Upper lobe of right lung (tissue), 1 donor: Measurements from ENCODE around the gene LAT. TPM values are rescaled to one million over a fixed set of nuclear protein-coding genes. Genes with fewer than 3 reads are reported as not detected.
A peak's percentile ranks its signal among the peaks of the same experiment; 100 is the strongest.

ENCODE experiments used
- ATAC-seq: fragments of 200-7000 bp; cut with Tn5 transposase; one replicate; pipeline ENCODE4 v1.9.1; 2020; ENCODE audit warnings: mild to moderate bottlenecking, moderate library complexity
- DNase-seq: peaks from one replicate; pipeline ENCODE4 v3.0.0-alpha.2; 2020
- H3K27ac ChIP-seq: fragments of 200-600 bp; one replicate; pipeline ENCODE4 v1.8.0; 2022
- H3K27me3 ChIP-seq: fragments of 200-600 bp; one replicate; pipeline ENCODE4 v1.8.0; 2022; ENCODE audit warnings: mild to moderate bottlenecking
- H3K36me3 ChIP-seq: fragments of 200-600 bp; one replicate; pipeline ENCODE4 v1.8.0; 2022
- H3K4me1 ChIP-seq: fragments of 200-600 bp; one replicate; pipeline ENCODE4 v1.8.0; 2022
- H3K4me3 ChIP-seq: fragments of 200-600 bp; one replicate; pipeline ENCODE4 v1.8.0; 2022; ENCODE audit warnings: mild to moderate bottlenecking
- H3K9me3 ChIP-seq: fragments of 200-600 bp; one replicate; pipeline ENCODE4 v1.8.0; 2022
- CTCF ChIP-seq: fragments of 200-600 bp; IDR thresholded peaks from one replicate; pipeline ENCODE4 v1.8.0; 2022; ENCODE audit warnings: antibody characterized with exemption
- intact Hi-C: fragments of 100-400 bp; cut with DNase I; formaldehyde crosslinking; loops from one replicate; pipeline ENCODE4 v1.11.0; 2022
- total RNA-seq: library from RNA; stranded (reverse); fragmentation: NEBNext Ultra II Directional; extraction: Animal tissue kit (Norgen Biotek cat#: 25700); gene quantifications from one replicate; pipeline ENCODE4 v1.2.1, GENCODE V29; 2021
- donor health status: DM: no; HTN: yes; CAD: no; lungs with severe emphysema.

Gene LAT
- total RNA-seq, 1 donor from 2014 or later, result 13.4 TPM

- no peak for TF ChIP-seq CTCF
- H3K27ac ChIP-seq, result peak overlapping the region; percentile 12
- H3K4me1 ChIP-seq, result peaks cover 10% of the 10 kb centered on the region
- no peaks in the 10 kb centered on the region for H3K27me3 ChIP-seq
- intact Hi-C loops, result no loop called here
- peak; percentile 48 for ATAC-seq
- H3K36me3 ChIP-seq, result no peaks in the 10 kb centered on the region
- no peak for DNase-seq
- H3K4me3 ChIP-seq, result no peak overlapping the region
- H3K9me3 ChIP-seq, result no peaks in the 10 kb centered on the region
Measured at GRCh38 chr16:29012913-29013553, 28.2 kb downstream of the LAT start.

- H3K9me3 ChIP-seq, result no peaks in the 10 kb centered on the region
- H3K4me3 ChIP-seq, result no peak overlapping the region
- H3K36me3 ChIP-seq, result no peaks in the 10 kb centered on the region
- no peaks in the 10 kb centered on the region for H3K27me3 ChIP-seq
- no peak for TF ChIP-seq CTCF
- intact Hi-C loops, result no loop called here
- DNase-seq, result no peak
- ATAC-seq, result peak; percentile 48
- no peak overlapping the region for H3K27ac ChIP-seq
- H3K4me1 ChIP-seq, result peaks cover 10% of the 10 kb centered on the region
Measured at GRCh38 chr16:29014561-29015069, 29.8 kb downstream of the LAT start.

- ATAC-seq (no peak), DNase-seq (no peak)
- H3K27me3 ChIP-seq, result no peaks in the 10 kb centered on the region
- no peaks in the 10 kb centered on the region for H3K36me3 ChIP-seq
- no peaks in the 10 kb centered on the region for H3K4me1 ChIP-seq
- TF ChIP-seq CTCF, result no peak
- H3K27ac ChIP-seq, result no peak overlapping the region
- intact Hi-C loops, result no loop called here
- H3K4me3 ChIP-seq, result no peak overlapping the region
- no peaks in the 10 kb centered on the region for H3K9me3 ChIP-seq
Measured at GRCh38 chr16:29022196-29022595, 37.3 kb downstream of the LAT start.

- intact Hi-C loops, result no loop called here
Measured at GRCh38 chr16:29023279-29024277, 38.7 kb downstream of the LAT start.

GRCh38 chr16:29024278-29024677, 39.4 kb downstream of the LAT start:
- intact Hi-C loops, result no loop called here
- DNase-seq (peak; percentile 27), ATAC-seq (no peak)
- H3K27me3 ChIP-seq, result no peaks in the 10 kb centered on the region
- H3K9me3 ChIP-seq, result no peaks in the 10 kb centered on the region
- H3K36me3 ChIP-seq, result no peaks in the 10 kb centered on the region
- no peak overlapping the region for H3K4me3 ChIP-seq
- no peak overlapping the region for H3K27ac ChIP-seq
- no peaks in the 10 kb centered on the region for H3K4me1 ChIP-seq
- no peak for TF ChIP-seq CTCF

More at GRCh38 chr16:29023279-29024277, 38.7 kb downstream of the LAT start:
- Histone ChIP-seq H3K36me3 (no peaks in the 10 kb centered on the region), H3K9me3 (no peaks in the 10 kb centered on the region), H3K27me3 (no peaks in the 10 kb centered on the region), H3K4me1 (no peaks in the 10 kb centered on the region), H3K27ac (no peak overlapping the region), H3K4me3 (no peak overlapping the region)
- no peak for TF ChIP-seq CTCF
- DNase-seq (peak; percentile 44), ATAC-seq (no peak)
